Measurements from ENCODE around the gene TOX3.

TOX3 gene

DNA sequence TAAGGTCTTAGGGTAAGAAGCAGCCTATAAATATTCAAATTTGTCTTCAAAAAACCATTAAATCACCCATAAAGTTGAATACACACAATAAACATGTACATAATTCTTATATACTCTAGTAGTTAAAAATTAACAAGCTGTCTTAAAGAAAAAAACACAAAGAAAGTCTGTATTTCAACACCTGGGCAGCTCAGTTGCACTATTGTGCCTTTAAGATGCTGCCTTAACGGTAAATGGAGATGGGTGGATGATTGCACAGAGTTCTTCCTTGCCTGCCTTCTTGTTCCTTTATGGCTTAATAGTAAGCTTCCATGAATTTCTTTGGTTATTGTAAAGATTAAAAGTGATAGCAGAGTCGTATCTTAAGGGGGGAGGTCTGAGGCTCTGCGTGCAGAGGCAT lies 105.1 kb downstream of the TOX3 start:
- DNase-seq, result no peak

DNA sequence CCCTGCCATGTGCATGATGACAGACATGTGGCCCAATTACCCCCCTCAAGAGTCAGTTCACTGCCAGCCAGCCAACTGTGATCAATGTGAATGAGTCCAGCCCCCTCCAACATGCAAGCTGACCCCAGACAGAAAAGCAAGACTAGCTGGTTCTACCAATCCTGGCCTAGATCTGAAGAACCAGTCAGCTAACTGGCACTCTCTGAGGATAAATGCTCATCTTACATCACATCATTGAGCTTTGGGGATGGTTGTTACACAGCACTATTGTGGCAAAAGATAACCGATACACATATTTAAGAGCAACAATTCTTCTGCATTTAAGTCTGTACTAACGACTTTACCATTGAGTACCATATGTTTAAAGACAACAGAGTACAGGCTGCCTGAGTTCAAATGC lies 106.7 kb downstream of the TOX3 start:
- no peak for DNase-seq

DNA sequence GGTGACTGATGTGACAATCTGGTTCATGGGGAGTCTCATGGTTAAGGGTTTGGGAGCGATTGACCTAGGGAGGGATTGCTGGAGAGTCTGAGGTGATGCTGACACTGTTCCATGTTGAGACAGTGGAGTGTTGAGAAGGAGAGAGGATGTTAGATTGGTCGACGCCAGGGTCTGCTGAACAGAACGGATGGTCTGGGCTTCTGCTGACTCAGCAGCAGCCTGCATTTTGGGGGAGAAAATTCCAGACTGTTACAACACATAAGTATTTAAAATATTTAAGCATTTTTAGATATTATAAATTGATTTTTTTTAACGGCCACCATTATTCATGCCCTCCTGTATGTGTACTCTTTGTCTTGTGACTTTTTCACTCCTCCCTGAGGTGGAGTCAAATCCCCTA lies 107.2 kb downstream of the TOX3 start:
- no peak for DNase-seq

DNA sequence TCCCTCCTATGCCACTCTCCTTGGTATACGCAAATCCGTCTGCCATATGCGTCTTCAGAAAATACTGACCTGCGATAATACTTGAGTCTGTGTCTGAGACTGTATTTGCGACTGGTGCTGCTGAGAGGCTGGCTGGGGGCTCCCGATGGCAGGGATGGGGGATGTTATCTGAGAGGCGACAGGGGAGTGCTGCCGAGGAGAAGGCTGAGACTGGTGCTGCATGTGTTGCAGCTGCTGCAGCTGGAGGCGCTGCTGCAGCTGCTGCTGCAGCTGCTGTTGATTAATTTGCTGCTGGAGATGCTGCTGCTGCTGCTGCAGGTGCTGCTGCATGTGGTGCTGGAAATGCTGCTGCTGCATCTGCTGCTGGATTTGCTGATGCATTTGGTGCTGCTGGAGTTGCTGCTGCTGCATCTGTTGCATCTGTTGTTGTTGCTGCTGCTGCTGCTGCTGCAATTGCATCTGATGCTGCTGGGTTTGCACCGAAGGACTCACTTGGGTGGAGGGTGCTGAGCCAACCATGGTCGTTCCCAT lies 107.7 kb downstream of the TOX3 start:
- no peak for DNase-seq

DNA sequence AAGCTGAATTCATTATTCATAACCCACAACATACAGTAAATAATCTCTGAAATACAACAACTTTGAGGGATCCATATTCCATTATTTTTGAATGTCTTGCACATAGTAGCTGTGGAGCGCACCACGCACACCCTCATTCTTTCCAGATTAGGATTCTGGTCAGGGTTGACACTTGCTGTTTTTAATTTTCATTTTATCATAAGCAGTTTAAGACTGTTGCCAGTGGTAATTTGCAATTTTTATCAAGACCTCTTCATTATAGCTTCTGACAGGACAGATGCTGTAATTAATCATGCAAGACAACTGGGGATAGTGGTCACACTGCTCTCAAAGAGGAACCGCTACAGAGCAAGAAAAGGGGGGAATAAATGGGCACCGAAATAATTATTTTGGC lies 109.7 kb downstream of the TOX3 start:
- DNase-seq, result no peak

DNA sequence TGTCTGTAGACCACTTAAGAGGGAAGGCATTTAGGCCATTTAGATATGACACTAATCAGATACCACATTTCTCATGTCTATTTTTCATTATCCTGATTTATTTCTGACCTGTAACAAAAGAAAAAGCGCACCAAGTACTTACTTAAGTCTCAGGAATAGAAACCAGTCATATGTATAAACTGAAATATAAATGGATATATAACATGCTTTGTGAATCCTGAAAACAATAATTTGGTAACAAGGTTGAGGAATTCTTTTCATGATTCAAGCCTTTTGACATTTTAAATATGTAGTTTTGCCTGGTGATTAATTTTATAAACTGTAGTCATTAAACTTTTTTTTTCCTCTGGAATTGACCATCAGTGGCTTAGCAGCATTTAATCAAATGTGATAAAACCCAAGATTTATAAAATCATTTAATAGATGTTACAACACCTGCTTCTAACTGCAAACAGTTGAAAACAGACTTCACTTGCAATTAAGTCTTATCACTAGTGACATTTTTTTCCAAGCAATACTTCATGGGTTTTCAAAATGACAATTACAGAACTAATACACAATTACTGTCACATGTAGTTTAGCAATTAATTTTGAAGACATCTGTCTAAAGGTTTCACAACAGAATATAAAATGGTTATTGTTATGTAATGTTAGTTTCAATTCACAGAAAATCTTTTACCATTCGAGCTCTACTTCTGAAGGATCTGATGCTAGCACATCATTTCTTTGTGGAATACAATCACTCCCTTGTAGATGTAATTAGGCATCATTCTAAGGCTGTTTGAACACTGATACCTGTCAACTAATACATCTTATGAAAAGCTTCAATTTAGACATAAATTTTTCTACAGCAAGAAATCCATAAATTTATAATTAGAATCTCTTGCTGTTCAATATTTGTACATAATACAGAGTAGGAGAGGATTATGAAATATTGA lies 110.3 kb downstream of the TOX3 start:
- no peak for DNase-seq

DNA sequence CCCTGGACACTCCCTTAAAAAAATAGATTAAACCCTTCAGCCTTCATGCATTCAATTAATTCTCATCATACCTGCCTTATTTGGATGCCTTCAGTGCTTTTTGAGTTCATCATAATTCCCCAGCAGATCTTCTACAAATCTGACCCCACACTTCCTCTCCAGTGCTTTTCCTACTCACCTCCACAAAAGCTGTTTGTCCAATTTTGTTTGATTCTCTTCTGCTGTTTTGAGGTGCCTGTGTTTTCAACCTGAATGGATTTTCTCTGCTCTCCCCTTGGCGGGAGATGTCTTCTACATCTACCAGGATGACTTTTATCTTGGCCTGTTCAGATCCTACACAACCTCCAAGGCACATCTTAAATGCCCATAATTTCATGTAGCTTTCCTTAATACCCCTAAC lies 112.7 kb downstream of the TOX3 start:
- DNase-seq, result no peak

DNA sequence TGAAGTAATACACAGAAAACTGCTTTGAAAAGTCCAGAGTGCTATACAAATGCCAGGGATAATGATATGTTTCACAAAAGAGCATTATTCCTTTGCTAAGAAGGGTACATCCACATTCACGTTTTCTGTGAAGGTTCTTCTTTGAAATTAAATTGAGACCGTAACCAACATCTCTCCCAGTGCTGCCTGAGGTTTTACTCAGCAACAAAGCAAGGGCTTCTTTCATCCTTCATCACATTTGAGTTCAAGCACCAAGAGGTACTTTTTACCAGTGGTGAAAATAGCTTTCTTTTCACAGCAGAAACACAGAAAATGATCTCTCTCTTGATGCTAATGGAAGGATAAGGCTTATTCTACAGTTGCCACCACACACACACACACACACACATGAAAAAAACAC lies 113.3 kb downstream of the TOX3 start:
- DNase-seq, result no peak

DNA sequence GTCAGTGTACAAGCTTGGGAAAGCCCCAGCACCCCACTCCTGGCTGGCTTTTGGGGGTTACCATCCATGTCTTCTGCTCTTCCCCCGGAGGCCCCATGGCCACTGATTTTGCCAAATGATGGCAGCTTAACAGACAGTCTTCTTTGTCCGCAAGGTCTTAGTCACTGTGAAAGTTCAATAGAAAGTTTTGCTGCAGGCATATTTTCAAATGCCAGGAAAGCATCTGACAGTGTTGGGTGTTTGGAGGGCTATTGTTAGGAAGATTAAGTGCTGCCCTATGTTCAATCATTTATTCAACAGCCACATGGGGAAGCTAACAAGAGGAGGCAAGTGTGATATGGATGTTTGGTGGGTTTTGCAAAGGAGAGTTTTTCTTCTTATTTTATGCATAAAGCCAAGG lies 122.4 kb downstream of the TOX3 start:
- no peak for DNase-seq

DNA sequence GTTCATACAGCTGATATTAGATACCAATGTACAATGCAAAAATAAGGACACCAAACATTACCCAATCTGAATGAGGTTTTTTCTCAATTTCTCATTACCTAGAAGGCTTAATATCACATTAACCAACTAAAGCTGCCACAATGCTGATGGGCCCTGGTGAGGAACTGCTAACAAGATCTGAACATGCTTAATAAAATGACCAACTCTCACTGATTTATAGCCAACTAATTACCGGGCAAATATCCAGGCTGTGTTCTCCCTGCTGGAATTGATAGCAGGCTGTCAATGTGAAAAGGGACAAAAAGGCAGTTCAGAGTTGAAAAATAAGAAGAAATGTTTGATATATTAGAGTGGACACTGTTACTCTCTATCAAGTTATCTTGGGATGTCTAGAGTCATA lies 124.6 kb downstream of the TOX3 start:
- DNase-seq, result no peak

DNA sequence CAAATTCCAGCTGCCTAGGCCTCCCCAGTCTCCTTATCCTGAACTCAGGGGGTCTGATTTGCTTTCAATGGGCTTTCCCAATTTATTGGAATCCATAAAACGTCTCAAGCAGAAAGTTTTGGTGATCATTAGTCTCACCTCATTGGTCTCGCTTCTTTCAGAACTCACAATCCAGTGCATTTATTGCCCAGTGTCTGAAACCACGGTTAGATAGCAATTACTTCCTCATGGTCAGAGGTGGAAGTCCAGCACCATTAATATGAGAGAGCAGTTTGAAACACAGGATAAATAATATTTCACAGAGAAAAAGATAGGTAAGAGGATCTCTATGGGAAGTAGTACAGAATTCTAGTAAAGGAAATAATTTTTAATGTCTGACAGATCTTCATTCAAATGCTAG lies 128.7 kb downstream of the TOX3 start:
- DNase-seq, result no peak

DNA sequence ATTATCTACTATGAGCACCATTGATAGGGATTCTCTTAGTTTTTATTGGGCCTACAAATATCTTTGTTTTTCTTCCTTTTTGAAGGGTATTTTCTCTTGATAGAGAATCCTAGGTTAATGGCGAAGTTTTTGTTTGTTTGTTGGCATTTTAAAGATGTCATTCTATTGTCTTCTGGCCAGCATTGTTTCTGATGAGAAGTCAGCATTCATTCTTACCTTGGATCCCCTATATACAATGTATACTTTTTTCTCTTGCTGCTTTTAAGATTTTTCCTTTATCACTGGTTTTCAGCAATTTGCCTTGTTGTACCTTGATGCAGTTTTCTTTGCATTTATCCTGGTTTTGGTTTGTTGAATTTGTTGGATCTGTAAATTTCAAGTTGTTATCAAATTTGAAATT lies 130.1 kb downstream of the TOX3 start:
- no peak for DNase-seq

DNA sequence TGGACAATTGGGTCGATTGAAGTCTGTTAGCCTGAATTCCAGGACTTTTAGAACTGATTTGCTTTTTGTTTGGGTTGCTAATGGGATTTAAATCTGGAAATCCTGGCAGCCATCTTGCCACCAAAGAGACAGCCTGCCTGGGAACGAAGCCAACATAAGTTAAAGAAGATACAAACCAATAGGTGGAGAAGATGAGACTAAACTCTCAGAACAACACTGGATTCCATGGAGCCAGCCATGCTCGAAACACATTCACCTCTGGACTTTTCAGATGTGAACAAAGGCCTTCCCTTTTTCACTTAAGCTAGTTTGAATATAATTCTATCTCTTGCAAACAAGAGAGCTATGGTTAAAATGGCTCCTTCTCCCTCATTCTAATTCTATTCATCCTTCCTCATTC lies 135.9 kb downstream of the TOX3 start:
- no peak for DNase-seq

DNA sequence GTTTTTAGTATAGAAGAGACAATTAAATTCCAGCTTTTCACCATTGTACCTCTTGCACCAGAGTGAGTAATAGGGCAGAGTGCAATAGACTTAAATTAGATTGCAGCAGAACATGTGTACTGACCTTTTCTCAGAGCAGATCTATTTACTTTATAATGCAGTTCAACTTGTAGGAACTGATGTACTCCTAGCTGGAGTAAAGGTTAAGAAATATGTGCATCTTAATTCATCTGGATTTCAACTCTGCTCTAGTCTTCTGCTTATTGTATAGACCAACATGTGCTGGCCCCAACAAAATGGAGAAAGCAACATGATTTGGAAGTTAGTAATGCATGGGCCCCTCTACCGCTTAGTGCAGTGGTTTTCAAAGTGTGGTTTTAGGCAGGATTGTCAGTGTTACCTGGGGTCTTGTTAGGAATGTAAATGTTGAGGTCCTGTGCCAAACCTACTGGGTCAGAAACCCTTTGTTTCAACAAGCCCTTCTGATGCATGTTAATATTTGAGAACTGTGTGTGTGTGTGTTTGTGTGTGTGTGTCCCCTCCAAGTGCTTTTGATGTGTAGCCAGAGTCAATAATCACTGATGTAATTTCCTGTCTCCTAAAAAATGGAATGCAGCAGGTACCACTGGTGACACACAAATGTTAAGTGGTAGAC lies 138.6 kb downstream of the TOX3 start:
- DNase-seq, result no peak

DNA sequence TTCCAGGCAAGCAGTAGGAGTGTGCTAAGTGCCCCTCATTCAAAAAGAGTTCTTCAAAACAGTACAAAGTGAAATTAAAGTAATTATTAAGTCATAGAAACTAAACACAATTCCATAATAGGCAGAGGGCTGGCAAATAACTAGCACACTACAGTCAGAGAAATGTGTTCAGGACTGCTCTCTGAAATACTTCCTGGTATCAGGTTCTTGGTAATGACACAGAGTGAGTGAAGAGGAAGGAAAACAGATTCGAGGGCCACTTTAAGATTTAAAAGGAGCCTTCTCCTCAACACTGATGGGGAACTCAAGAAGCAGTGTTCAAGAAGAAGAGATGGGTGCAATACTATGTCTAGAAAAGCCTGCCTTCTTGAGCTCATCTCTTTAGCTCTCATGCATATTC lies 139.2 kb downstream of the TOX3 start:
- no peak for DNase-seq

DNA sequence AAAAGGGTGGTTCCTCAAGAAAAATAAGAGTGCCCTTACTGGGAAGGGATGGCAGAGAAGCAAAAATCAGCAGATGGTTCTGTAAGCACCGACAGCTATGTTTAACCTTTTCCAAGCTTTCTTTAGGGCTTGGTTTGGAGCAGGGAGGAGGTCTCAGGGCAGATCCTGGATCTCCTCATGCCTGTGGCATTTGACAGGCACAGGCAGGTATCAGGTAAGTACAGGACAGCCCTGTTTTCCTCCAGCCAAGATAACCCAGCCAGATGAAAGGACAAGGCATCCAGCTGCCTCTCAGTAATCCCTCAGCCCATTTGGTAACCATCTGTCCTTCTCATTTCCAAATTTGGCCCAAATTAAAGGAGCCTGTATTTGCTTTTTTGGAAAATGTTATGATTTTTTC lies 141.5 kb downstream of the TOX3 start:
- DNase-seq, result no peak

DNA sequence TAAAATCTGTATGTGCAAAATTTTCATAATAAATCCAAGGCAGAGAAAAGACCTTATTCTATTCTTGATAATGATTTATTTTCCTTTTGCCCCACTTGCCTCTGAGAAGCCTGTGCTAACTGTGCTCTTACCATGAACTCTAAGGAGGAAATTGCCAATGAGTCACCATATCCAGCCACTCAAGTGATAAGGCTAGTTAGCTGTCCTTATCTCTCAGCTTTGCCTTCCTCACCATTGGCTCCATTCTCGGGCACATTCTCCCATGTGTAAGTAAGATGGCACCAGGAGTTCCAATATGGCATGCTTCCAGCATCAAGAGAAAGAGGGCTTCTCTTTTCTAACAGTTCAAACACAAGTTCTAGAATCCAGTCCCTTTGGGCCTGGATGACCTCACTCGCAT lies 142.4 kb downstream of the TOX3 start:
- no peak for DNase-seq

DNA sequence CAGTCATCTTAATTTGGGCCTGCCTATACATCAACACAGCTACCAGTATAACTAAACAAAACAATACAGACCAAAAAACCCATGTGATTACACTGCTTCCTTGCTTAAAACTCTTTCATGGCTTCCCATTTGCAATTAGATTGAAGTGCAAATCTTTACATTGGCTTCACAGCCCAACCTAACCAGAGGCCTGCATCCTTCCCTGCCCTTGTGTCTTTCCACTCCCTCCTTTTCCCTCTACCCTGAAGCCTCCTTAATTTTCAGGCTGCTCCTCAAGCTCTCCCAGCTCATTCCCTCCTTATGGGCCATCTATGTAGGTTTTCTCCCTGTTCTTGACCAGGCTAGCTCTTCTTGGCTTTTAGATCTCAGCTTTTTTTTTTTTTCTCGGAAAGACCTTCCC lies 147.8 kb downstream of the TOX3 start:
- no peak for DNase-seq

DNA sequence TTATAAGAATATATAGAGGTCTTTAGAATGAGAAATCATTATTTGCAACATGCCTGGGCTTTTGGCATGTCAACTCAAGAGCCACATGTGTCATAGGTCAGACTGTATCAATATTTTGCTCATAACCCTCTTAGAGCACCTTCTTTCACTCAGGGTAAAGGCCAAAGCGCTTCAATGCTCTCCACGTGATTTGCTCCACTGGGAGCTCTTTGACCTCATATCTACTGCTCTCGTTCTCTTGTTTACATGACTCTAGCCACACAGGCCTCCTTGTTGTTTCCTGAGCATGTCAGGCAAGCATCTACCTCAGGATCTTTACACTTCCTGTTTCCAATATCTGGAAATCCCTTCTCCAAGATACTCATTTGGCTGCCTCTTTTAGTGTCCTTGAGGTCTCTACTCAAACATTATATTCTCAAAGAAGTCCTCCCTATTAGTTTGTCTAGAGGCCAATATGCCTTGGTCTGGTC lies 148.4 kb downstream of the TOX3 start:
- DNase-seq, result no peak

DNA sequence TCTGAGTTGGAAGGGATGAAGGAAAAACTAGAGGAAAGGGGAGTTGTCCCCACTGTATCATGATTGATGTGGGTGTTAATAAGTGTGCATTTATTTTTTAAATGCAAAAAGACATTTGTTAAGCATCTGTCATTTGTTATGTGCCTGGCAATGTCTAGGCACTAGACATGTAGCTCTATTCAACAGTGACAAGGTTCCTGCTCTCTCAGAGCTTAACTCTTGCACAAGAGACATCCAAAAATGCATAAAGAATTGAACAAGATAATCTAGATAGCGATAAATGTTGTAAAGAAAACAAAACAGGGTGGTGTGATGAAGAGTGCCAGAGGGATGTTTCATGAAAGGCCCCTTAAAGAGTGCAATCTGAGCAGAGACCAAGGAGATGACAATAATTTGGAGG lies 148.9 kb downstream of the TOX3 start:
- DNase-seq, result no peak

DNA sequence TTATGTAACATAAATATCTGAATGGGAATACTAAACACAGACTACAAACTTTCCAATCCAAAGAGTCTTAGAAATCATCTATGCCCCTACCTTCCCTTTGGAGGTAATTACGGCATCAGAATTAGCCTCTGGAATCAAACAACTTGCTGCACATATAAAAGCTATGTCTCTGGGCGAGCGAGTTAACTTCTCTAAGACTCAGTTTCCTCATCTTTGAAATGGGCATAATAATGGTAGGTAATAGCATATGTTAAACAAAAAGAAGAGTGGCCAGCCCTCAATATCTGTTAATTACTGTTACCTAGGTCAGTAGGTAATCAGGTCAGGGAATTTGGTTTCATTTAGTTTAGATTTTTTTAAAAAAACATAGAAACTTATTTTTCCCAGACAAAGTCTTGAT lies 153.5 kb downstream of the TOX3 start:
- DNase-seq, result no peak

DNA sequence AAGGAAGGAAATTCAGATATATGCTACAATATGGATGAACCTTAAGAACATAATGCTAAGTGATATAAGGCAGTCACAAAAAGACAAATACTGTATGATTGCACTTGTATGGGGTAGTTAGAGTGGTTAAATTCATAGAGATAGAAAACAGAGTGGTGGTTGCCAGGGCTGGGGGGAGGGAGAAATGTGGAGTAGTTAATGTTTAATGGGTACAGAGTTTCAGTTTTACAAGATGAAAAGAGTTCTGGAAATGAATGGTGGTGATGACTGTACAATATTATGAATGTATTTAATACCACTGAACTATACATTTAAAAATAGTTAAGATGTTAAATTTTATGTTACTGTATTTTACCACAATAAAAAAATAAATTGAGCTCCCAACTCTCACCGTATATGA lies 157.9 kb downstream of the TOX3 start:
- DNase-seq, result no peak
